HepG2 (cell line): Measurements from ENCODE around the gene DDX50. TPM values are rescaled to one million over a fixed set of nuclear protein-coding genes. Genes with fewer than 3 reads are reported as not detected.
A peak's percentile ranks its signal among the peaks of the same experiment; 100 is the strongest.

ENCODE experiments used
- EEA1 ChIP-seq: sonication (generic); formaldehyde crosslinking; IDR thresholded peaks from 2 replicates; pipeline ENCODE4 v1.5.1; 2020; ENCODE audit warnings: mild to moderate bottlenecking, missing genetic modification reagents, borderline replicate concordance
- FOXJ3 ChIP-seq: sonication (generic); formaldehyde crosslinking; IDR thresholded peaks from 2 replicates; pipeline ENCODE4 v1.4.0; 2020; ENCODE audit warnings: missing genetic modification reagents, mild to moderate bottlenecking, borderline replicate concordance
- HOXA7 ChIP-seq: sonication (generic); formaldehyde crosslinking; IDR thresholded peaks from 2 replicates; pipeline ENCODE4 v1.8.1; 2022; ENCODE audit warnings: mild to moderate bottlenecking, missing genetic modification reagents, moderate library complexity
- NFYB ChIP-seq: sonication (generic); formaldehyde crosslinking; IDR thresholded peaks from 2 replicates; pipeline ENCODE4 v1.4.0; 2020; ENCODE audit warnings: missing genetic modification reagents
- PITX1 ChIP-seq: sonication (generic); formaldehyde crosslinking; IDR thresholded peaks from 2 replicates; pipeline ENCODE4 v1.5.1; 2020; ENCODE audit warnings: mild to moderate bottlenecking, missing genetic modification reagents
- PLRG1 ChIP-seq: fragments of 450-650 bp; conservative IDR thresholded peaks from 2 replicates; pipeline ENCODE4 v1.6.1; 2016
- POLR2G ChIP-seq: fragments of 200-400 bp; formaldehyde crosslinking; IDR thresholded peaks from 2 replicates; pipeline ENCODE4 v1.6.1; 2018; ENCODE audit warnings: mild to moderate bottlenecking, low read depth, low read length, moderate library complexity
- PREB ChIP-seq: sonication (generic); formaldehyde crosslinking; IDR thresholded peaks from 2 replicates; pipeline ENCODE4 v1.4.0; 2020; ENCODE audit warnings: missing genetic modification reagents
- RELA ChIP-seq: sonication (generic); formaldehyde crosslinking; IDR thresholded peaks from 2 replicates; pipeline ENCODE4 v1.4.0; 2020; ENCODE audit warnings: missing genetic modification reagents
- REPIN1 ChIP-seq: sonication (generic); formaldehyde crosslinking; IDR thresholded peaks from 2 replicates; pipeline ENCODE4 v1.8.0; 2022; ENCODE audit warnings: missing genetic modification reagents, low read depth, mild to moderate bottlenecking, borderline replicate concordance
- RNF2 ChIP-seq: fragments of 450-650 bp; conservative IDR thresholded peaks from 2 replicates; pipeline ENCODE4 v1.6.1; 2016; ENCODE audit warnings: low read depth
- RORA ChIP-seq: sonication (generic); formaldehyde crosslinking; IDR thresholded peaks from 2 replicates; pipeline ENCODE4 v1.5.0; 2020; ENCODE audit warnings: mild to moderate bottlenecking, missing genetic modification reagents, moderate library complexity
- SOX6 ChIP-seq, 2 experiments: fragments of 450-650 bp in 1 of 2; sonication (generic) in 1 of 2; formaldehyde crosslinking in 1 of 2; IDR thresholded peaks; 2 replicates each; pipeline versions ENCODE4 v1.4.0 to v1.6.1; 2017 to 2020; ENCODE audit warnings: antibody characterized with exemption in 1 of 2, mild to moderate bottlenecking in 1 of 2, missing genetic modification reagents in 1 of 2
- TFDP1 ChIP-seq: IDR thresholded peaks from 2 replicates; pipeline ENCODE4 v1.6.1; 2016; ENCODE audit warnings: missing compliant biosample characterization, missing genetic modification reagents, borderline replicate concordance
- ZNF329 ChIP-seq: sonication (generic); formaldehyde crosslinking; IDR thresholded peaks from 2 replicates; pipeline ENCODE4 v1.9.0; 2021; ENCODE audit warnings: low read depth, mild to moderate bottlenecking, missing genetic modification reagents
- ZNF574 ChIP-seq: sonication (generic); formaldehyde crosslinking; IDR thresholded peaks from 2 replicates; pipeline ENCODE4 v1.4.0; 2020; ENCODE audit warnings: missing genetic modification reagents
- ZNF629 ChIP-seq: sonication (generic); formaldehyde crosslinking; conservative IDR thresholded peaks from 2 replicates; pipeline ENCODE4 v1.5.0; 2020; ENCODE audit warnings: missing genetic modification reagents
- ZNF746 ChIP-seq: sonication (generic); formaldehyde crosslinking; IDR thresholded peaks from 2 replicates; pipeline ENCODE4 v1.8.0; 2022; ENCODE audit warnings: mild to moderate bottlenecking, missing genetic modification reagents
- polyA plus RNA-seq, 8 experiments: library from polyadenylated mRNA; depleted of rRNA in 3 of 8; stranded (reverse) in 7 of 8; unstranded in 1 of 8; fragments of >200 nt; fragmentation: Illumina TruSeq in 4 of 8; extraction: Trizol in 4 of 8; gene quantifications; 2 replicates each; pipeline versions ENCODE4 v1.2.1 to v1.2.3, GENCODE V29; 2011 to 2016; ENCODE audit warnings: low read depth in 4 of 8, missing spikeins in 1 of 8, mixed read lengths in 1 of 8; ENCODE audit not compliant: insufficient read depth in 1 of 8
- total RNA-seq, 5 experiments: library from RNA; depleted of rRNA; stranded (reverse); fragments of >200 nt; fragmentation: Illumina TruSeq; extraction: Trizol; gene quantifications; 2 replicates each; pipeline ENCODE4 v1.2.3, GENCODE V29; 2016; ENCODE audit warnings: low read depth in 1 of 5
- TF ChIP-seq, protein P1 (sequence below), 2 experiments: sonication (generic) in 1 of 2; formaldehyde crosslinking in 1 of 2; IDR thresholded peaks; 2 replicates each; pipeline versions ENCODE4 v1.4.0 to v1.6.1; 2016 to 2020; ENCODE audit warnings: borderline replicate concordance in 1 of 2, low read depth in 1 of 2, mild to moderate bottlenecking in 1 of 2, missing genetic modification reagents in 1 of 2

The DDX50 gene
- total and polyA plus RNA-seq, 2 of the 13 experiments (the other 11 are each of a cell fraction or from before 2014, with no cell fraction given) = 19.0 to 38.2 TPM

- TF ChIP-seq, protein P1, sequence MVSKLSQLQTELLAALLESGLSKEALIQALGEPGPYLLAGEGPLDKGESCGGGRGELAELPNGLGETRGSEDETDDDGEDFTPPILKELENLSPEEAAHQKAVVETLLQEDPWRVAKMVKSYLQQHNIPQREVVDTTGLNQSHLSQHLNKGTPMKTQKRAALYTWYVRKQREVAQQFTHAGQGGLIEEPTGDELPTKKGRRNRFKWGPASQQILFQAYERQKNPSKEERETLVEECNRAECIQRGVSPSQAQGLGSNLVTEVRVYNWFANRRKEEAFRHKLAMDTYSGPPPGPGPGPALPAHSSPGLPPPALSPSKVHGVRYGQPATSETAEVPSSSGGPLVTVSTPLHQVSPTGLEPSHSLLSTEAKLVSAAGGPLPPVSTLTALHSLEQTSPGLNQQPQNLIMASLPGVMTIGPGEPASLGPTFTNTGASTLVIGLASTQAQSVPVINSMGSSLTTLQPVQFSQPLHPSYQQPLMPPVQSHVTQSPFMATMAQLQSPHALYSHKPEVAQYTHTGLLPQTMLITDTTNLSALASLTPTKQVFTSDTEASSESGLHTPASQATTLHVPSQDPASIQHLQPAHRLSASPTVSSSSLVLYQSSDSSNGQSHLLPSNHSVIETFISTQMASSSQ (IDR thresholded peaks at IDR 0.05; ENCODE audit: low read depth) = peak; percentile 24; the same call in 1 of the 2 replicates
- TF ChIP-seq, protein P1 (CRISPR knock-in tag; IDR thresholded peaks at IDR 0.05; ENCODE audit: borderline replicate concordance) = peak; percentile 22; the same call in 1 of the 2 replicates
- TF ChIP-seq PITX1 (CRISPR knock-in tag) (peak; percentile 69; the same call in 1 of the 2 replicates), SOX6 (IDR thresholded peaks at IDR 0.05) (no peak), SOX6 (CRISPR knock-in tag; IDR thresholded peaks at IDR 0.05) (peak; percentile 7), PREB (CRISPR knock-in tag) (no peak; the same call in 1 of the 2 replicates), ZNF574 (CRISPR knock-in tag) (peak; percentile 74; the same call in 1 of the 2 replicates), EEA1 (0 out of 2 replicates have a peak, but pooled peaks have one; percentile 23), ZNF329 (CRISPR knock-in tag) (no peak; the same call in none of the 2 replicates), ZNF629 (CRISPR knock-in tag) (0 out of 2 replicates have a peak, but pooled peaks have one; percentile 9), TFDP1 (CRISPR knock-in tag) (no peak), NFYB (CRISPR knock-in tag) (peak; percentile 89), RNF2 (no peak), REPIN1 (CRISPR knock-in tag) (no peak), RORA (CRISPR knock-in tag) (no peak), RELA (peak; percentile 41; the same call in 1 of the 2 replicates), ZNF746 (CRISPR knock-in tag) (peak; percentile 76; the same call in 1 of the 2 replicates), HOXA7 (peak; percentile 87; the same call in 1 of the 2 replicates), FOXJ3 (CRISPR knock-in tag) (no peak; the same call in 1 of the 2 replicates), POLR2G (peak; percentile 76), PLRG1 (no peak)
Observed at GRCh38 chr10:68901105-68901927, at the start of gene DDX50 (continued).
